H1 (cell line): ENCODE results near the gene WDR43. TPM values are rescaled to one million over a fixed set of nuclear protein-coding genes. Genes with fewer than 3 reads are reported as not detected.

Source experiments
- CTCF ChIA-PET: fragments of 300-600 bp; sonication (Branson Sonifier 250); formaldehyde crosslinking; loops from one replicate; lab custom pipeline; 2021; ENCODE audit not compliant: partially characterized antibody; lab: Charles Lee
- POLR2A ChIA-PET: fragments of 300-600 bp; sonication (Branson Sonifier 250); formaldehyde crosslinking; loops from one replicate; lab custom pipeline; 2021; ENCODE audit warnings: inconsistent platforms; ENCODE audit not compliant: partially characterized antibody; lab: Charles Lee
- DNase-seq, 2 experiments: peaks; one replicate each; pipeline versions ENCODE4 v3.0.0 to v3.0.0-alpha.2; 2010 to 2022; ENCODE audit warnings: low spot score in 2 of 2, low read depth in 1 of 2, mixed read lengths in 1 of 2
- FAIRE-seq: peaks from 2 replicates; lab custom pipeline; 2011; peaks lifted over from hg19 to GRCh38; lab: Jason Lieb, UNC
- H2AFZ ChIP-seq: 2 replicates; pipeline ENCODE4 v1.8.1; 2012; ENCODE audit warnings: low read length, inconsistent platforms
- H2AK5ac ChIP-seq: 2 replicates; pipeline ENCODE4 v1.6.1; 2013; ENCODE audit warnings: low read depth, low read length
- H2BK120ac ChIP-seq: replicated peaks from 2 replicates; pipeline ENCODE3; 2013; ENCODE audit warnings: low read depth, low read length, inconsistent platforms
- H2BK12ac ChIP-seq: 2 replicates; pipeline ENCODE4 v1.6.1; 2013; ENCODE audit warnings: low read depth, low read length
- H2BK15ac ChIP-seq: 2 replicates; pipeline ENCODE4 v1.6.1; 2013; ENCODE audit warnings: low read length
- H2BK20ac ChIP-seq: 2 replicates; pipeline ENCODE4 v1.6.1; 2013; ENCODE audit warnings: low read length
- H2BK5ac ChIP-seq: 2 replicates; pipeline ENCODE4 v1.6.1; 2013; ENCODE audit warnings: low read depth, low read length
- H3K14ac ChIP-seq: 2 replicates; pipeline ENCODE4 v1.6.1; 2013; ENCODE audit warnings: inconsistent platforms; ENCODE audit not compliant: insufficient read length
- H3K18ac ChIP-seq: 2 replicates; pipeline ENCODE4 v1.6.1; 2013; ENCODE audit warnings: low read length; ENCODE audit errors: extremely low read depth
- H3K23ac ChIP-seq: 2 replicates; pipeline ENCODE4 v1.6.1; 2013; ENCODE audit warnings: inconsistent platforms; ENCODE audit not compliant: insufficient read length
- H3K23me2 ChIP-seq: 2 replicates; pipeline ENCODE4 v1.6.1; 2013; ENCODE audit warnings: low read depth, low read length
- H3K27ac ChIP-seq: 2 replicates; pipeline ENCODE4 v1.6.1; 2011; ENCODE audit warnings: low read depth, low read length, inconsistent platforms
- H3K27me3 ChIP-seq, 4 experiments: replicated peaks in 1 of 4; 1 replicate in 1 of 4; 2 replicates in 3 of 4; pipeline versions ENCODE4 v1.6.1 to v1.8.1; 2011 to 2013; ENCODE audit warnings: low read length in 3 of 4, mild to moderate bottlenecking in 3 of 4, inconsistent platforms in 2 of 4, mixed read lengths in 2 of 4, moderate library complexity in 1 of 4; ENCODE audit not compliant: control insufficient read depth in 3 of 4, insufficient read depth in 3 of 4; ENCODE audit errors: extremely low read depth in 1 of 4
- H3K36me3 ChIP-seq, 4 experiments: 2 replicates each; pipeline versions ENCODE4 v1.6.1 to v1.8.1; 2011 to 2013; ENCODE audit warnings: mild to moderate bottlenecking in 4 of 4, low read length in 3 of 4, moderate library complexity in 2 of 4, control low read depth in 1 of 4, inconsistent platforms in 1 of 4; ENCODE audit not compliant: insufficient read depth in 4 of 4, control insufficient read depth in 2 of 4
- H3K4ac ChIP-seq: replicated peaks from 2 replicates; pipeline ENCODE3; 2013; ENCODE audit warnings: low read length, low read depth, mixed read lengths, inconsistent platforms; ENCODE audit not compliant: insufficient read length
- H3K4me1 ChIP-seq, 4 experiments: replicated peaks in 1 of 4; 1 replicate in 1 of 4; 2 replicates in 3 of 4; pipeline versions ENCODE4 v1.6.1 to v1.8.1; 2011 to 2013; ENCODE audit warnings: low read length in 3 of 4, inconsistent platforms in 2 of 4, mixed read lengths in 1 of 4; ENCODE audit not compliant: insufficient read depth in 4 of 4, control insufficient read depth in 3 of 4
- H3K4me2 ChIP-seq, 2 experiments: 2 replicates each; pipeline versions ENCODE4 v1.6.1 to v1.8.1; 2011 to 2013; ENCODE audit warnings: low read depth in 2 of 2, low read length in 2 of 2, control low read depth in 1 of 2, inconsistent platforms in 1 of 2, mild to moderate bottlenecking in 1 of 2; ENCODE audit not compliant: insufficient read depth in 1 of 2
- H3K4me3 ChIP-seq, 4 experiments: fragments of 200-600, 300-600 bp in 1 of 4; sonication (generic), shearing (Covaris generic), sonication (Bioruptor Twin) in 1 of 4; 2 replicates each; pipeline versions ENCODE4 v1.5.1 to v1.8.1; 2011 to 2016; ENCODE audit warnings: low read length in 4 of 4, low read depth in 3 of 4, control low read depth in 2 of 4, inconsistent platforms in 2 of 4, mild to moderate bottlenecking in 2 of 4, mixed read lengths in 1 of 4, moderate library complexity in 1 of 4; ENCODE audit not compliant: insufficient read depth in 2 of 4; ENCODE audit errors: extremely low read depth in 1 of 4
- H3K56ac ChIP-seq: replicated peaks from 2 replicates; pipeline ENCODE3; 2013; ENCODE audit warnings: low read depth, mild to moderate bottlenecking, mixed read lengths, low read length, inconsistent platforms; ENCODE audit not compliant: insufficient read length
- H3K79me1 ChIP-seq: 2 replicates; pipeline ENCODE4 v1.6.1; 2013; ENCODE audit warnings: low read depth, low read length, control low read depth
- H3K79me2 ChIP-seq, 2 experiments: 2 replicates each; pipeline versions ENCODE4 v1.6.1 to v1.8.1; 2012 to 2013; ENCODE audit warnings: low read length in 2 of 2, mild to moderate bottlenecking in 2 of 2, inconsistent platforms in 1 of 2; ENCODE audit not compliant: insufficient read depth in 2 of 2, control insufficient read depth in 1 of 2
- H3K9ac ChIP-seq, 4 experiments: replicated peaks in 1 of 4; 1 replicate in 1 of 4; 2 replicates in 3 of 4; pipeline versions ENCODE4 v1.6.1 to v1.8.1; 2011 to 2013; ENCODE audit warnings: low read depth in 3 of 4, low read length in 3 of 4, control low read depth in 2 of 4, mild to moderate bottlenecking in 2 of 4, moderate library complexity in 2 of 4, inconsistent platforms in 1 of 4; ENCODE audit errors: extremely low read depth in 1 of 4
- H3K9me3 ChIP-seq, 2 experiments: 2 replicates each; pipeline versions ENCODE4 v1.6.1 to v1.8.1; 2012 to 2013; ENCODE audit warnings: mild to moderate bottlenecking in 2 of 2, moderate library complexity in 2 of 2, control low read depth in 1 of 2, inconsistent platforms in 1 of 2, low read depth in 1 of 2, low read length in 1 of 2, mixed read lengths in 1 of 2; ENCODE audit not compliant: insufficient read depth in 2 of 2
- H4K20me1 ChIP-seq, 2 experiments: replicated peaks in 1 of 2; 2 replicates each; pipeline versions ENCODE3 to v1.8.1; 2011 to 2013; ENCODE audit warnings: inconsistent platforms in 2 of 2, low read length in 2 of 2, mild to moderate bottlenecking in 1 of 2; ENCODE audit not compliant: insufficient read depth in 2 of 2, control insufficient read depth in 1 of 2
- H4K5ac ChIP-seq: 2 replicates; pipeline ENCODE4 v1.6.1; 2013; ENCODE audit warnings: low read length, low read depth, mixed read lengths, inconsistent platforms; ENCODE audit not compliant: insufficient read length
- H4K8ac ChIP-seq: 2 replicates; pipeline ENCODE4 v1.8.0; 2013; ENCODE audit warnings: mild to moderate bottlenecking, moderate library complexity, low read length, inconsistent platforms; ENCODE audit not compliant: insufficient read depth; ENCODE audit errors: extremely low read depth
- H4K91ac ChIP-seq: replicated peaks from 2 replicates; pipeline ENCODE3; 2013; ENCODE audit warnings: low read length, mixed read lengths, inconsistent platforms; ENCODE audit not compliant: insufficient read length
- CBX8 ChIP-seq: fragments of 300-800, 300-1000 bp; sonication (generic); IDR thresholded peaks from 2 replicates; pipeline ENCODE4 v1.7.1; 2016; ENCODE audit warnings: low read depth, low read length, borderline replicate concordance
- CEBPB ChIP-seq: IDR thresholded peaks from 2 replicates; pipeline ENCODE4 v1.6.1; 2012; ENCODE audit warnings: low read depth, low read length
- EZH2 ChIP-seq: fragments of 200-600 bp; sonication (generic); IDR thresholded peaks from 2 replicates; pipeline ENCODE4 v1.7.1; 2012; ENCODE audit warnings: low read depth, mild to moderate bottlenecking, moderate library complexity, low read length, inconsistent platforms; ENCODE audit not compliant: severe bottlenecking
- POLR2A ChIP-seq, 2 experiments: IDR thresholded peaks; 1 replicate in 1 of 2; 2 replicates in 1 of 2; pipeline ENCODE4 v1.6.1; 2011; ENCODE audit warnings: low read depth in 2 of 2, low read length in 2 of 2, mild to moderate bottlenecking in 2 of 2; ENCODE audit errors: control extremely low read depth in 1 of 2
- WGBS, 2 experiments: shearing (Covaris generic) in 1 of 2; methylation state at CpG; one replicate each; pipeline versions ENCODE4 v1.1.6 to v1.1.7; 2013 to 2015; ENCODE audit warnings: low lambda C conversion rate in 2 of 2, mixed read lengths in 2 of 2, inconsistent platforms in 1 of 2, low coverage in 1 of 2, missing lambda C conversion rate in 1 of 2; ENCODE audit not compliant: insufficient replicate concordance in 2 of 2, insufficient coverage in 1 of 2, insufficient read length in 1 of 2; ENCODE audit errors: extremely low coverage in 1 of 2, missing lambda C conversion rate in 1 of 2; 5-methylcytosine and 5-hydroxymethylcytosine counted together
- long read RNA-seq, 2 experiments: library from RNA in 1 of 2; library from capped mRNA in 1 of 2; stranded (forward); transcript quantifications; one replicate each; pipeline ENCODE4 v2.0.0, GENCODE V29; 2021; ENCODE audit warnings: inconsistent platforms in 1 of 2
- polyA minus RNA-seq, 3 experiments: library from RNA; depleted of rRNA, polyadenylated mRNA; stranded (reverse); fragments of >200 nt; gene quantifications; 1 replicate in 2 of 3; 2 replicates in 1 of 3; pipeline ENCODE4 v1.2.3, GENCODE V29; 2011
- polyA plus RNA-seq, 7 experiments: library from polyadenylated mRNA; depleted of rRNA in 3 of 7; stranded (reverse) in 5 of 7; unstranded in 2 of 7; fragments of >200 nt in 5 of 7; fragments of 200-250 nt in 2 of 7; gene quantifications; 1 replicate in 5 of 7; 2 replicates in 1 of 7; 4 replicates in 1 of 7; pipeline versions ENCODE4 v1.2.1 to v1.2.3, GENCODE V29; 2011 to 2013; ENCODE audit warnings: missing spikeins in 2 of 7, mixed read lengths in 2 of 7
- total RNA-seq: library from RNA; stranded (reverse); fragmentation: NEBNext Ultra II Directional; extraction: Animal tissue kit (Norgen Biotek cat#: 25700); gene quantifications from 2 replicates; pipeline ENCODE4 v1.2.1, GENCODE V29; 2021
- TF ChIP-seq, protein P1 (sequence below): IDR thresholded peaks from 2 replicates; pipeline ENCODE4 v1.6.1; 2012; ENCODE audit warnings: inconsistent platforms

The WDR43 gene, protein sequence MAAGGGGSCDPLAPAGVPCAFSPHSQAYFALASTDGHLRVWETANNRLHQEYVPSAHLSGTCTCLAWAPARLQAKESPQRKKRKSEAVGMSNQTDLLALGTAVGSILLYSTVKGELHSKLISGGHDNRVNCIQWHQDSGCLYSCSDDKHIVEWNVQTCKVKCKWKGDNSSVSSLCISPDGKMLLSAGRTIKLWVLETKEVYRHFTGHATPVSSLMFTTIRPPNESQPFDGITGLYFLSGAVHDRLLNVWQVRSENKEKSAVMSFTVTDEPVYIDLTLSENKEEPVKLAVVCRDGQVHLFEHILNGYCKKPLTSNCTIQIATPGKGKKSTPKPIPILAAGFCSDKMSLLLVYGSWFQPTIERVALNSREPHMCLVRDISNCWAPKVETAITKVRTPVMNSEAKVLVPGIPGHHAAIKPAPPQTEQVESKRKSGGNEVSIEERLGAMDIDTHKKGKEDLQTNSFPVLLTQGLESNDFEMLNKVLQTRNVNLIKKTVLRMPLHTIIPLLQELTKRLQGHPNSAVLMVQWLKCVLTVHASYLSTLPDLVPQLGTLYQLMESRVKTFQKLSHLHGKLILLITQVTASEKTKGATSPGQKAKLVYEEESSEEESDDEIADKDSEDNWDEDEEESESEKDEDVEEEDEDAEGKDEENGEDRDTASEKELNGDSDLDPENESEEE
- total RNA-seq (135 and 142 TPM in 2 replicates), polyA plus RNA-seq (2011; rRNA removed) (27.1 and 57.8 TPM in 2 replicates), polyA minus RNA-seq (2011; rRNA and poly(A)+ RNA removed) (236 and 322 TPM in 2 replicates)
- polyA plus RNA-seq (2011; cell fraction: cytosol; rRNA removed), result 61.7 TPM
- 26.5 TPM for polyA plus RNA-seq (2011; cell fraction: nucleus; rRNA removed)
- 61.7 to 115 TPM (median 76.7 TPM) in 4 replicates for polyA plus RNA-seq (2012, experiment 1 of 2)
- 4.7 TPM for polyA plus RNA-seq (2012, experiment 2 of 2)
- 60.4 TPM for polyA plus RNA-seq (2013, experiment 1 of 2)
- 59.6 TPM for polyA plus RNA-seq (2013, experiment 2 of 2)
- 84.2 TPM for polyA minus RNA-seq (2011; cell fraction: cytosol; rRNA and poly(A)+ RNA removed)
- 135 TPM for polyA minus RNA-seq (2011; cell fraction: nucleus; rRNA and poly(A)+ RNA removed)
- long read RNA-seq, experiment 1, partial matches to known transcripts, result 15 of 29 reads
- long read RNA-seq, experiment 1, other reads (novel, unspliced or antisense), result 14 of 29 reads
- long read RNA-seq, experiment 2, transcript WDR43-202 (18 exons, 3,533 nt), result major isoform, 26 of 50 reads
- long read RNA-seq, experiment 2, partial matches to known transcripts, result 21 of 50 reads
- long read RNA-seq, experiment 2, other reads (novel, unspliced or antisense), result 3 of 50 reads

DNA sequence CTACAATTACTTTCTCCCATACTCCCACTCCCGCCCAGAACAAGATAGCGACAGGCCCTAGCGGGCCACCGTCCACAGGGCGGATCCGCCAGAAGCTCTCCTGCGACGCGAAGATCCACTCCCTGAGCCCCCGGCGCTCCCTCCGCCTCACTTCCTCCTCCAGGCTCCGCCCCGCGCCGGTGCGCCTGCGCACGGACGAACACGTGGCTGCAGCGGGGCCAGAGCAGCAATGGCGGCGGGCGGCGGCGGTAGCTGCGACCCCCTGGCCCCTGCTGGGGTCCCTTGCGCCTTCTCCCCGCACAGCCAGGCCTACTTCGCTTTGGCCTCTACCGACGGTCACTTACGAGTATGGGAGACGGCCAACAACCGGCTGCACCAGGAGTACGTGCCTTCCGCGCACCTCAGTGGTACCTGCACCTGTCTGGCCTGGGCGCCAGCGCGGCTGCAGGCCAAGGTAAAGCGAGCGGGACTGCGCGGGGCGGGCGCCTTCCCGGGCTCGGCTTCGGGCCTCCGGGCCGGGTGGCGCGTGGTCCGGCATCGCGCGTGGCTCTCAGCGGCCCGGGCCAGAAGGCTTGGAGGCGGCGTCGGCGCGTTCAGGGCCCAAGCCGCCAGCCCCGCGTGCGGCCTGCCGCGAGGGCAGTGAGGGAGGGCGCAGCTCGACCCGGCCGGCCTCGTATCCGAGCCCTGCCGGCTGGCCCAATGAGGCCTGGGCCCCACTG, at the start of gene WDR43:
WDR43 (plus strand) TSS at position 198 of the 719 bp plus-strand sequence; CDS start at position 230, 32 bp downstream.
- Histone ChIP-seq H2BK120ac (no peak within 1 kb of the TSS), H4K20me1 (peaks cover 15 to 34% of the 10 kb centered on the region in 2 experiments), H3K23ac (no peak within 1 kb of the TSS), H3K9me3 (no peaks in the 10 kb centered on the region), H3K4ac (peak within 1 kb of the TSS; percentile 100), H3K4me3 (peak within 1 kb of the TSS; percentile 94 to 99 (median 96)), H3K18ac (peak within 1 kb of the TSS; percentile 100), H2AFZ (no peak within 1 kb of the TSS), H3K27me3 (no peaks in the 10 kb centered on the region; a peak in 1 of 7 replicates), H3K79me1 (no peaks in the 10 kb centered on the region), H3K56ac (peak within 1 kb of the TSS; percentile 93), H2BK20ac (no peak within 1 kb of the TSS), H4K5ac (peak within 1 kb of the TSS; percentile 96), H3K9ac (peak within 1 kb of the TSS; percentile 99 to 100 (median 100)), H4K91ac (peak within 1 kb of the TSS; percentile 99), H2AK5ac (peak within 1 kb of the TSS; percentile 99; the same call in 1 of the 2 replicates), H2BK15ac (no peak within 1 kb of the TSS), H3K4me1 (peaks cover 0 to 3% (median 3%) of the 10 kb centered on the region in 4 experiments; a peak in 4 of 7 replicates), H3K14ac (peak within 1 kb of the TSS; percentile 100), H2BK12ac (no peak within 1 kb of the TSS), H3K23me2 (0 out of 2 replicates have a peak, but pooled peaks cover 2% of the 10 kb centered on the region), H3K4me2 (peak within 1 kb of the TSS; percentile 73 to 93), H4K8ac (peak within 1 kb of the TSS; percentile 100), H3K79me2 (peaks cover 51% of the 10 kb centered on the region in 2 experiments), H2BK5ac (peak within 1 kb of the TSS; percentile 99), H3K36me3 (no peaks in the 10 kb centered on the region; a peak in 1 of 8 replicates), H3K27ac (peak within 1 kb of the TSS; percentile 97)
- ChIA-PET CTCF (no interaction called here), POLR2A (interaction anchor here (0.6 to 6.1 kb wide), 23 partner anchors 9 to 315 kb away, joined by 3 to 63 read pairs (median 5); partner anchors contain the start of genes SPDYA and TRMT61B)
- DNase-seq (peak; percentile 96 to 97), FAIRE-seq (no peak)
- WGBS, 2 experiments, result 1% methylated on average over 53 of the region's 79 CpGs; no CpG with 5 or more reads in 1 of the 2 experiments
- TF ChIP-seq EZH2 (no peak), POLR2A (IDR thresholded peaks at IDR 0.05; ENCODE audit: control extremely low read depth in 1 of 2, low read depth in 2 of 2, low read length in 2 of 2) (peak in 1 of 2 experiments; percentile 90; a peak in 2 of 3 replicates), CBX8 (no peak), CEBPB (no peak)
- TF ChIP-seq, protein P1, sequence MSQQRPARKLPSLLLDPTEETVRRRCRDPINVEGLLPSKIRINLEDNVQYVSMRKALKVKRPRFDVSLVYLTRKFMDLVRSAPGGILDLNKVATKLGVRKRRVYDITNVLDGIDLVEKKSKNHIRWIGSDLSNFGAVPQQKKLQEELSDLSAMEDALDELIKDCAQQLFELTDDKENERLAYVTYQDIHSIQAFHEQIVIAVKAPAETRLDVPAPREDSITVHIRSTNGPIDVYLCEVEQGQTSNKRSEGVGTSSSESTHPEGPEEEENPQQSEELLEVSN, result peak; percentile 66
